Neuronal stem cell (in vitro differentiated cells): ENCODE results near the gene NEB.

Experiments
- DNase-seq: peaks from one replicate; pipeline ENCODE4 v3.0.0-alpha.2; 2013; ENCODE audit warnings: low spot score
- H2AFZ ChIP-seq: one replicate; pipeline ENCODE4 v1.6.1; 2013; ENCODE audit warnings: mild to moderate bottlenecking, low read length, inconsistent platforms
- H2AK5ac ChIP-seq: 2 replicates; pipeline ENCODE4 v1.6.1; 2013; ENCODE audit warnings: low read depth, mild to moderate bottlenecking, inconsistent platforms, low read length, moderate library complexity, mixed read lengths
- H2BK120ac ChIP-seq: 2 replicates; pipeline ENCODE4 v1.6.1; 2013; ENCODE audit warnings: low read depth, mild to moderate bottlenecking, inconsistent platforms, low read length, moderate library complexity, mixed read lengths
- H2BK12ac ChIP-seq: one replicate; pipeline ENCODE4 v1.6.1; 2013; ENCODE audit warnings: low read length, inconsistent platforms
- H2BK15ac ChIP-seq: 2 replicates; pipeline ENCODE4 v1.6.1; 2013; ENCODE audit warnings: mild to moderate bottlenecking, low read length, inconsistent platforms, mixed read lengths
- H2BK5ac ChIP-seq: one replicate; pipeline ENCODE4 v1.6.1; 2013; ENCODE audit warnings: inconsistent platforms, mild to moderate bottlenecking, low read length, moderate library complexity
- H3K14ac ChIP-seq: one replicate; pipeline ENCODE4 v1.6.1; 2013; ENCODE audit warnings: low read length, inconsistent platforms
- H3K18ac ChIP-seq: 2 replicates; pipeline ENCODE4 v1.6.1; 2013; ENCODE audit warnings: low read length, inconsistent platforms
- H3K23ac ChIP-seq: 2 replicates; pipeline ENCODE4 v1.6.1; 2013; ENCODE audit warnings: low read depth, mild to moderate bottlenecking, mixed read lengths, low read length, inconsistent platforms; ENCODE audit not compliant: poor library complexity
- H3K27ac ChIP-seq: replicated peaks from 3 replicates; pipeline ENCODE4 v1.5.1; 2013; ENCODE audit warnings: low read length, inconsistent platforms
- H3K27me3 ChIP-seq, 3 experiments: 2 replicates each; pipeline ENCODE4 v1.6.1; 2013; ENCODE audit warnings: low read length in 3 of 3, mild to moderate bottlenecking in 2 of 3, inconsistent platforms in 1 of 3, low read depth in 1 of 3, mixed read lengths in 1 of 3, moderate library complexity in 1 of 3; ENCODE audit not compliant: control insufficient read depth in 3 of 3, insufficient read depth in 3 of 3
- H3K36me3 ChIP-seq, 2 donors: replicated peaks in 1 of 2; 2 replicates each; pipeline ENCODE4 v1.6.1; 2013; ENCODE audit warnings: low read length in 2 of 2; ENCODE audit not compliant: control insufficient read depth in 2 of 2, insufficient read depth in 2 of 2
- H3K4ac ChIP-seq: 2 replicates; pipeline ENCODE4 v1.6.1; 2013; ENCODE audit warnings: inconsistent platforms, mild to moderate bottlenecking, low read length, moderate library complexity
- H3K4me1 ChIP-seq, 2 donors: 1 replicate in 1 of 2; 2 replicates in 1 of 2; pipeline ENCODE4 v1.6.1; 2013; ENCODE audit warnings: low read length in 2 of 2, low read depth in 1 of 2; ENCODE audit not compliant: control insufficient read depth in 2 of 2, insufficient read depth in 1 of 2
- H3K4me2 ChIP-seq: one replicate; pipeline ENCODE4 v1.6.1; 2013; ENCODE audit warnings: mild to moderate bottlenecking, low read length, inconsistent platforms; ENCODE audit not compliant: insufficient read depth, poor library complexity, severe bottlenecking
- H3K4me3 ChIP-seq, 2 donors: 2 replicates each; pipeline ENCODE4 v1.5.1; 2013; ENCODE audit warnings: low read length in 2 of 2, mild to moderate bottlenecking in 2 of 2, inconsistent platforms in 1 of 2, moderate library complexity in 1 of 2
- H3K79me1 ChIP-seq: one replicate; pipeline ENCODE4 v1.6.1; 2013; ENCODE audit warnings: low read depth, mild to moderate bottlenecking, inconsistent platforms, low read length, moderate library complexity
- H3K9ac ChIP-seq: one replicate; pipeline ENCODE4 v1.6.1; 2013; ENCODE audit warnings: mild to moderate bottlenecking, low read depth, low read length, inconsistent platforms; ENCODE audit not compliant: poor library complexity
- H3K9me3 ChIP-seq, 2 donors: replicated peaks in 1 of 2; 2 replicates each; pipeline versions ENCODE3 to v1.6.1; 2013; ENCODE audit warnings: low read length in 2 of 2, mild to moderate bottlenecking in 2 of 2, inconsistent platforms in 1 of 2, low read depth in 1 of 2, mixed read lengths in 1 of 2, moderate library complexity in 1 of 2; ENCODE audit not compliant: control insufficient read depth in 2 of 2, insufficient read depth in 1 of 2
- H4K8ac ChIP-seq: one replicate; pipeline ENCODE4 v1.6.1; 2013; ENCODE audit warnings: low read depth, mild to moderate bottlenecking, inconsistent platforms, low read length, moderate library complexity
- H4K91ac ChIP-seq: one replicate; pipeline ENCODE4 v1.6.1; 2013; ENCODE audit warnings: low read length, low read depth, mild to moderate bottlenecking, inconsistent platforms; ENCODE audit not compliant: poor library complexity
- WGBS, 2 donors: extraction: QIAGEN DNeasy Blood & Tissue Kit; methylation state at CpG; one replicate each; pipeline ENCODE4 v1.1.7; 2013; ENCODE audit warnings: missing lambda C conversion rate in 2 of 2, mixed read lengths in 1 of 2; ENCODE audit not compliant: insufficient read length in 2 of 2, insufficient replicate concordance in 1 of 2; ENCODE audit errors: extremely low coverage in 2 of 2; 5-methylcytosine and 5-hydroxymethylcytosine counted together

The NEB gene

DNA sequence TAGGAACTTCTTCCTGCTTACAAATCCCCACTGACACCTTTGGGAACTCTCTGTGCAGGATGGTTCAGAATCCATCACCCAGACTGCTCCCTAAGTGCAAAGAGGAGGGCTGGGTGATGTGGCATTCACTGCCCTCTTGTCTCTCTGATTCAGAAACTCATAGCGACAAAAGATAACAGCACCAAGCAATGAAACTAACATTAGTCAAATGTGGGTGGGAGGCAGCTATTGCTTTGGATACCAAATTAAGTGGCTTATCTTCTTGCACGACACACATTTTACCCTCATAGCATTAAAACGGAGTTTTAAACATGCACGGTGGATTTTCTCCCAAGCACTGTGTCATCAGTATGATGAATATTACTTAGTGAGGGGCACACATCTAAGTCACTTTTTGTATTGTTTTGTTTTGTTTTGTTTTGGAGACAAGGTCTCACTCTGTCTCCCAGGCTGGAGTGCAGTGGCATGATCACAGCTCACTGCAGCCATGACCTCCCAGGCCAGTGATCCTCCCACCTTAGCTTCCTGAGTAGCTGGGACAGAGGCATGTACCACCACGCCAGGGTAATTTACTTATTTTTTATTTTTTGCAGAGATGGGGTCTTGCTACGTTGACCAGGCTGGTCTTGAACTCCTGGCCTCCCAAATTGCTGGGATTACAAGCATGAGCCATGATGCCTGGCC lies 40.9 kb upstream of the NEB start:
- no CpG with 5 or more reads among the region's 6 CpGs for whole genome bisulfite sequencing, 2 donors

DNA sequence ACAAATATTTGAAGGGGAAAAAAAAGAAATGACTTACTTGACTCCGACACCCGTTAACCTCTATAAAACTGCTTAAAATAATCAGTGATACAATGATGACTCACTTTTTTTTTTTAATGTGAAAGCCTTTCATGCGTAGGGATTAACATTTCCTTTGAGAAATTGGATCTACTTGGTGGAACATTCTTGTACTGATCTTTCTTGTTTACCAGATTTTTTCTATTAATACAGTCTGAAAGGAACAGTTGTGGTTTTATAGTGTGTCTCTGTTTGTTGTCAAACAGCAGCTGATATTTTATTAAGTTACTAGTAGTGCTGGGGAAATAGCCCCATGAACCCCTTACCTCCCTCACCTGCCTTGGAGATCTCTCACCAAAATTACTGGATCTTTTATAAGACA lies 40.2 kb upstream of the NEB start:
- no peak overlapping the region for H3K23ac ChIP-seq
- no CpG with 5 or more reads among the region's 3 CpGs for WGBS, 2 donors
- H2BK5ac ChIP-seq, result no peak overlapping the region
- peaks cover 0 to 10% of the 10 kb centered on the region in 2 donors for H3K36me3 ChIP-seq
- no peak overlapping the region for H3K14ac ChIP-seq
- H3K4me3 ChIP-seq, result no peak overlapping the region
- H3K4me2 ChIP-seq, result no peak overlapping the region
- H3K4me1 ChIP-seq, result no peaks in the 10 kb centered on the region
- no peak for DNase-seq
- H3K4ac ChIP-seq, result no peak overlapping the region
- H3K9me3 ChIP-seq, result peaks cover 0 to 2% of the 10 kb centered on the region in 2 donors
- H2AK5ac ChIP-seq, result no peak overlapping the region
- no peak overlapping the region for H3K9ac ChIP-seq
- H3K18ac ChIP-seq, result no peak overlapping the region
- H3K27ac ChIP-seq, result no peak overlapping the region
- H2BK15ac ChIP-seq, result no peak overlapping the region
- H3K79me1 ChIP-seq, result no peaks in the 10 kb centered on the region
- H2AFZ ChIP-seq, result no peak overlapping the region
- no peak overlapping the region for H4K91ac ChIP-seq
- no peak overlapping the region for H2BK120ac ChIP-seq
- H2BK12ac ChIP-seq, result no peak overlapping the region
- no peaks in the 10 kb centered on the region for H3K27me3 ChIP-seq
- H4K8ac ChIP-seq, result no peak overlapping the region

More for the DNA sequence above, 40.9 kb upstream of the NEB start:
- Histone ChIP-seq H3K4me1 (no peaks in the 10 kb centered on the region), H3K4ac (no peak overlapping the region), H3K18ac (no peak overlapping the region), H3K36me3 (peaks cover 0 to 10% of the 10 kb centered on the region in 2 donors), H4K91ac (no peak overlapping the region), H3K79me1 (no peaks in the 10 kb centered on the region), H3K4me3 (no peak overlapping the region), H3K27ac (no peak overlapping the region), H2AFZ (no peak overlapping the region), H2BK15ac (no peak overlapping the region), H4K8ac (no peak overlapping the region), H3K4me2 (no peak overlapping the region), H3K14ac (no peak overlapping the region), H3K23ac (no peak overlapping the region), H2BK120ac (no peak overlapping the region), H3K9me3 (no peaks in the 10 kb centered on the region), H2BK12ac (no peak overlapping the region), H2BK5ac (no peak overlapping the region), H3K27me3 (no peaks in the 10 kb centered on the region), H3K9ac (no peak overlapping the region), H2AK5ac (no peak overlapping the region)
- no peak for DNase-seq

DNA sequence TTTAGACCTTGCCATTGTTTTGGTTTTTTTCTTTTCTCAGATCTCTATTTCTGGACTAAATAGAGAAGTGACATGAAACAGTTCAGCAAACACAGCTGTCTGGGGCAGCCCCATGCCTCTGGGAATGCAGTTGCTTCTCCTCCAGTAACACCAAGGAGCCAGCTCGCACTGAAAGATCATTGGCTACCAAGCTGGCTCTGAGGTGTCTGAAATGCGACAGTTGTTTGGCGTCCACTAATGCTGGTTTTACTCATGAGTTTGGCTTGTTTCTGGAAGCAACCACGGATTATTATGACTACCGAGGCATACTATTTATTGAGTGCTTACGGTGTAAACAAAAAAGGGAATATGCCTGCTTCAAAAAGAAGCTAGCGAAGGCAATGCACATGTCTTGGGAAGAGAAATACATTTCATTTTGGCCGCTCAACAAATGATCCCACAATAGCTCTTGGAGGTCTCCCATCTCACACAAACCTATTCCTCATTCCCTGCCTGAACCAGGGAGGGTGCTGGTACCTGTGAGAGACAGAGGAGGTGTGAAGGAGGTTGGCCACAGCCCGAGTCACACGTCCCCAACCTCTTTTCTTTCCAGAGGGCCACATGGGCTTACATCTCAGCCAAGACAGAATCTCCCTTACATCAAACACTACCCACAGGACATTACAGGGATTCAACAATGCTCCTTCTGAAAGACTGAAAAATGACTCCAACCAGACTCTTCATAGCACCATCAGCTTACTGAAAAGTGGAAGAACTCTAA lies 37.5 kb upstream of the NEB start:
- Histone ChIP-seq H3K4me2 (no peak overlapping the region), H4K91ac (no peak overlapping the region), H2AK5ac (no peak overlapping the region), H2AFZ (no peak overlapping the region), H2BK120ac (no peak overlapping the region), H3K9ac (no peak overlapping the region), H3K27ac (no peak overlapping the region), H3K4me1 (peaks cover under 1 to 5% of the 10 kb centered on the region in 2 donors), H4K8ac (no peak overlapping the region), H3K4me3 (no peak overlapping the region), H2BK12ac (no peak overlapping the region), H3K9me3 (peaks cover 0 to 2% of the 10 kb centered on the region in 2 donors), H3K27me3 (no peaks in the 10 kb centered on the region), H3K36me3 (peaks cover 0 to 9% of the 10 kb centered on the region in 2 donors), H3K14ac (no peak overlapping the region), H3K4ac (no peak overlapping the region), H2BK5ac (no peak overlapping the region), H3K23ac (no peak overlapping the region), H3K79me1 (no peaks in the 10 kb centered on the region), H3K18ac (no peak overlapping the region), H2BK15ac (no peak overlapping the region)
- no CpG with 5 or more reads among the region's 10 CpGs for WGBS, 2 donors
- DNase-seq, result no peak

DNA sequence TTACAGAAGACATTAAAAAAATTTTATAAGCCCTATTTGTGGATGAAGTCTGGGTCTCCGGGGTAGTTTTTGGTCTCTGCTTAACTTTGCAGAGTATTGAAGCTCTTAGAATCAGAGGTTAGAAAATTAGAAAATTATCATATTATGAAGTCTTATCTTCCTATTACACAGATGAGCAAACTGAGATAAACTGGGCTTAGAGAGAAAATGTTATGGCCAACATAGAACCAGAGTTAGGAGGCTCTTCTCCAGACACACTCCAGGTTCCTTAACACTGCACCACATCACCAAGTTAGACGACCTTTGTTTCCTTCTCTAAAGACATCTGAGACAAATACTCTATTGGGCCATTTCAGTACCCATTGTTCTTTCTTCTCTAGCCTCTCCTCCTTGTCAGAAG lies 36.7 kb upstream of the NEB start:
- no peak overlapping the region for H3K27ac ChIP-seq
- H3K4me2 ChIP-seq, result no peak overlapping the region
- no peak overlapping the region for H4K91ac ChIP-seq
- H2AK5ac ChIP-seq, result no peak overlapping the region
- H2AFZ ChIP-seq, result no peak overlapping the region
- no peak overlapping the region for H4K8ac ChIP-seq
- WGBS, 2 donors, result no CpG with 5 or more reads among the region's 2 CpGs
- H3K18ac ChIP-seq, result no peak overlapping the region
- DNase-seq, result no peak
- H3K79me1 ChIP-seq, result no peaks in the 10 kb centered on the region
- H3K27me3 ChIP-seq, result no peaks in the 10 kb centered on the region
- no peak overlapping the region for H3K23ac ChIP-seq
- no peak overlapping the region for H3K14ac ChIP-seq
- peaks cover 0 to 1% of the 10 kb centered on the region in 2 donors for H3K36me3 ChIP-seq
- H2BK12ac ChIP-seq, result no peak overlapping the region
- no peak overlapping the region for H3K4ac ChIP-seq
- no peak overlapping the region for H3K9ac ChIP-seq
- peaks cover 5 to 11% of the 10 kb centered on the region in 2 donors for H3K4me1 ChIP-seq
- H2BK120ac ChIP-seq, result no peak overlapping the region
- no peak overlapping the region for H2BK5ac ChIP-seq
- H3K4me3 ChIP-seq, result no peak overlapping the region
- H2BK15ac ChIP-seq, result no peak overlapping the region
- peaks cover 0 to 2% of the 10 kb centered on the region in 2 donors for H3K9me3 ChIP-seq
